NCI-H187 treated with DMSO at 0.1 percent for 48 hours (cell line): ENCODE results near the gene COL26A1.
"Not testable (repeated sequence)": the region's sequence is repeated elsewhere in the genome, so short reads cannot be mapped to it uniquely, and the experiment has no call there.

Experiments used
- DNase-seq: peaks from one replicate; lab custom pipeline; 2025; lab: John Stamatoyannopoulos, UW

Gene COL26A1

GRCh38 chr7:101402835-101403234 lies 40.2 kb downstream of the COL26A1 start:
- no peak for DNase-seq

DNA sequence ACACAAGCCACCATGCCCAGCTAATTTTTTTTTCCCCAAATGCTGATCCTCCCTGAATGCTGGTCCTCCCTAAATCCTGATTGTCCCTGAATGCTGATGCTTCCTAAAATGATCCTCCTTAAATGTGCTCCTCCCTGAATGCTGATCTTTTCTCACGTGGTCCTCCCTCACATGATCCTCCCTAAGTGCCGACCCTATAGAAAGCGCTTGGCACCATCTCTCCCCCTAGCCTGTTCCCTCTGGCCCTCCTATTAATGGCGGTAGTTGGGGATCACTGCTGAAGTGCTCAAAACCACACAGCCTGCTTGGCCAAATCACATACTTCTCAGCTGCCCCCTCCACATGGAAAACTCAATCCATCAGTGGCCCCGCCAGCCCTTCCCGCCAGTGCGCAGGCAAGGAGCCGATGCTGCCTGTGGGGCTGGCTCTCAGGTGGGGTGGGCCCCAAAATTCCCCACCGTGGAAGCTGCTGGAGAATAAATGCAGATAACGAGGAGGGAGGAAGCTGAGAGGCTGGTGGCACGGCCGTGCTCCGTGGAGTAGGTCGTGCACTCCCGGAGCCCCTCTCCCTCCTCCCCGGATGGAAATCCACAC lies 42.9 kb downstream of the COL26A1 start:
- DNase-seq, result no peak

GRCh38 chr7:101410743-101411507 lies 48.2 kb downstream of the COL26A1 start:
- DNase-seq, result no peak

GRCh38 chr7:101411508-101411874 lies 48.8 kb downstream of the COL26A1 start:
- no peak for DNase-seq

GRCh38 chr7:101412976-101413375 lies 50.3 kb downstream of the COL26A1 start:
- no peak for DNase-seq

DNA sequence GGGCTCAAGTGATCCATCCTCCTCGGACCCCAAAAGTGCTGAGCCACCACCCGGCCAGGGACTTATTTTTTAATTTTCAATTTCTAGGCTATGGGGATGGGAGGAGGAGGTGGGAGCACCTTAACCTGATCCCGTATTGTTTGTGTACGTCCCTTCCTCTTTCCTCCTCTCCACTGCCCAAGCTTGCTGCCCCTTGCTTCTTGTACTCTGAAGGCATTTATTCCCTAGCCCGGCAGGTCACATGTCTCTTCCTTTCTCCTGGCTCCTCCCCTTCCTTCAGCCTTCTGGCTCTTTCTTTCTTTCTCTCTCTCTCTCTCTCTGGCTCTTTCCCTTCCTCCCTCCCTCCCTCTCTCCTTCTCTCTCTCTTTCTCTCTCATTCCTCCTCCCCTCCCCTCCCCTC lies 56.0 kb downstream of the COL26A1 start:
- DNase-seq, result no peak

DNA sequence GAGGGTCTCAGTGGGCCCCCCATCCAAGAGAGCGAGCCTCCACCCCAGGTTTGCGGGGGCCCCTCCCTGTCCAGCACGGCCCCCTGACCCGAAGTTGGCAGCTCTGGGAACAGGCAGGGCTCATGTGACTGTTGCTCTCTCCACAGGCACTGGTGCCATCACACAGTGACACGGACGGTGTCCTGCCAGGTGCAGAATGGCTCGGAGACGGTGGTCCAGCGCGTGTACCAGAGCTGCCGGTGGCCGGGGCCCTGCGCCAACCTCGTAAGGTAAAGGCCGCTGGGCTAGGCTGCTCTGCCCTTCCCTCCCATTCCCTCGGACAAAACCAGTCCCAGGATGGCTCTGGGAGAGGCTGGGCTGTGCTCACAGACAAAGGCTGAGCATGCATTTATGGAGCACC lies 57.2 kb downstream of the COL26A1 start:
- no peak for DNase-seq

DNA sequence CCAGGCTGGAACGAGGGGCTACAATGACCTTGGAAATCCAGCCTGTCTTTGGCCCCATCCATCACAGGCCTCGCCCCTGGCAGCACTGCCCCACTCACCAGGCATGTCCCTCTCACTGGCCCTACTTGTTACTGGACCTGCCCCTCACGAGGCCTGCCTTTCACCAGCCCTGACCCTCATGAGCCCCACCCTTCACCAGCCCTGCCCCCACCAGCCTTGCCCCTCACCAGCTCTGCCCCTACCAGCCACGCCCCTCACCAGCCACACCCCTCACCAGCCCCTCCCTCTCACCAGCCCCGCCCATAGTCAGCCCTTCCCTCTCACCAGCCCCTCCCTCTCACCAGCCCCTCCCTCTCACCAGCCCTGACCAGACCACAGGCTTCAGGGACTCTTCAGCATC lies 57.8 kb downstream of the COL26A1 start:
- DNase-seq, result no peak

DNA sequence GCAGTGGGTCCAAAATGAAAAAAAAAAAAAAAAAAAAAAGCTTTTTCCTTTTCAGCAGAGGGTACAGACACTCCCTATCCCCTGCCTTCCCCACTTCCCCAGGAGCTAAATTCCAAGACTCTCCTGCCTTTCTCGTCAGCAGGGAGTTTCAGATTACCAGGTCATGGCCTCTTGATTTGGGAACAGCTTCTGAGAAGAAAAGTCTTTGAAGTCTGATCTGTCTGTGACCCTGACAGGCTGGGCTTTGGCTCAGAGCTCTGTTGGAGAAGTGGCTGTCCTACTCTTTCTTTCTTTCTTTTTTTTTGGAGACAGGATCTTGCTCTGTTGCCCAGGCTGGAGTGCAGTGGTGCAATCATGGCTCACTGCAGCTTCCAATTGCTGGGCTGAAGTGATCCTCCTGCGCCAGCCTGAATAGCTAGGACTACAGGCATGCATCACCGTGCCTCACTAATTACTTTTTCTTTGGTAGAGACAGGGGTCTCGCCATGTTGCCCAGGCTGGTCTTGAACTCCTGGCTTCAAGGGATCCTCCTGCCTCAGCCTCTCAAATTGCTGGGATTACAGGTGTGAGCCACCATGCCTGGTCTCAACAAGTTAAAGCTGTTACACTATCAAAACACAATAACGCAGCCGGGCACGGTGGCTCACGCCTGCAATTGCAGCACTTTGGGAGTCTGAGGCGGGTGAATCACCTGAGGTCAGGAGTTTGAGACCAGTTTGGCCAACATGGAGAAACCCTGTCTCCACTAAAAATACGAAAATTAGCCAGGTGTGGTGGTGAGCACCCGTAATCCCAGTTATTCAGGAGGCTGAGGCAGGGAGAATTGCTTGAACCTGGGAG lies 59.9 kb downstream of the COL26A1 start:
- no peak for DNase-seq

DNA sequence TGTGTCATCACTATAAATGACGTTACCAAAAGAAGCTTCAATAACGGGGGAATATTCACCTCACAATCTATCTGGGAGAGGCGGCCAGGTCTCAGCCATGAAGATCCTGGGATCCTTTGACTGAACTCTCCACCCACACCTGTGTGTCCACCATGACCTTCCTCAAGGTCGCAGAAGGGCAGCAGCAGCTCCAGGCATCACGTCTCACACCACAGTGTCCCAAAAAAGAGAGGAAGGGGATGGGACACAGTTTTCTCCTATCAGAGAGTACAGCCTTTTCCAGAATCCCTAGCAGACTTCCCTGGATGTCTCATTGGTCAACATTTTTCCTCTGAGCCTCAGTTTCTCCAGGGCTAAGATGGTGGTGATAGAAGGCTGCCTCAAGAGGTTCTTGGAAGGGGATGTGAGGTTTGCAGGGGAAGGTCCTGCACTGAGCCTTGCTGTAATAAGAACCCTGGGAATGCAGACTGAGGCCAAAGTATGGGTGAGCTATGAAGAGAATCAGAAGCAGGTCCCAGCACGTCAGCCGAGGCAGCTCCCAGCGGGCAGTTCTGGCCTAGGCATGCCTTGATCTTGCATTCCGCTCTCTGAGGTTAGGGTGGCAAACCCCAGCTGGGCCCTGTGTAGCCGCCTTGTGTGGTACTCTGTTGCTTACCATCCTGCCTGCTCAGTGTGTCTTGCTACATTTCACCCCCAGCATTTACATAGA lies 63.8 kb downstream of the COL26A1 start:
- DNase-seq, result no peak

DNA sequence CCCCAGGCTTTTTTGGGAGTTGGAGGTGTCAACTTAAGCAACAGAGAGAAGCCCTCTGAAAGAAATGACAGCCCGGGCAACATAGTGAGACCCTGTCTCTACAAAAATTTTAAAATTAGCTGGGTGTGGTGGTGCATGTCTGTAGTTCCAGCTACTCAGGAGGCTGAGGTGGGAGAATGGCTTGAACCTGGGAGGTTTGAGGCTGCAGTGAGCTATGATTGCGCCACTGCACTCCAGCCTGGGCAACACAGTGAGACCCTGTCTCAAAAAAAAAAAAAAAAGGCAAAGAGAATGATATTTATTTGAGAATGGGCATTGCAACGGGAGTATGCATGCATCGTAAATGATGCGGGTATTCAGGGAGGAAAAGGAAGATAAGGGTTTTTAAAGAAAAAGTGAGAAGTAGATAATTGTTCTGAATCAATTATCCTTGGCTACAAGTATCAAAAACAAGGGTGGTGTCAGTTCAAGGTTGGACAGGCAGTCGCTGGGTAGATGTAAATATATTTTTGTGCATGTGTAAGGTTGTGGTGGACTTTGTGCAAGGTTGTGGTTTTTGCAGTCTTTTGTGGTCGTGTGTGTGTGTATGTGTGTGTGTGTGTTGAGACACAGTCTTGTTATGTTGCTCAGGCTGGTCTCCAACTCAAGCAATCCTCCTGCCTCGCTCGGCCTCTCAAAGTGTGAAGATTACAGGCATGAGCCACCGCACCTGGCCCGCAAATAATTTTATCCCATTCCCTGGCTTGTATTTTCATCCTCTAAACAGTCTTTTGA lies 65.6 kb downstream of the COL26A1 start:
- DNase-seq, result no peak

GRCh38 chr7:101432316-101432715 lies 69.6 kb downstream of the COL26A1 start:
- DNase-seq, result no peak

- no peak for DNase-seq
These were observed 71.0 kb downstream of the COL26A1 start for GRCh38 chr7:101433688-101434087.

DNA sequence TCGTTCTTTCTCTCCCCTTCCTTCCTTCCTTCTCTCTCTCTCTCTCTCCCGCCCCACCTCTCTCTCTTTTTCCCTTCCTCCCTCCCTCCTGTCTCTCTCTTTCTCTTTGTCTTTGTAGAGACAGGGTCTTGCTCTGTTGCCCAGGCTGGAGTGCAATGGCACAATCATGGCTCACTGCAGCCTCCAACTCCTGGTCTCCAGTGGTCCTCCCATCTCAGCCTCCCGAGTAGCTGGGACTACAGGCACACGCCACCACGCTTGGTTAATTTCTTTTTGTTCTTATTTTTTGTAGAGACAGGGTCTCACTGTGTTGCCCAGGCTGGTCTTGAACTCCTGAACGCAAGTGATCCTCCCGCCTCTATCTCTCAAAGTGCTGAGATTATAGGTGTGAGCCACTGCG lies 71.5 kb downstream of the COL26A1 start:
- not testable (repeated sequence) for DNase-seq

DNA sequence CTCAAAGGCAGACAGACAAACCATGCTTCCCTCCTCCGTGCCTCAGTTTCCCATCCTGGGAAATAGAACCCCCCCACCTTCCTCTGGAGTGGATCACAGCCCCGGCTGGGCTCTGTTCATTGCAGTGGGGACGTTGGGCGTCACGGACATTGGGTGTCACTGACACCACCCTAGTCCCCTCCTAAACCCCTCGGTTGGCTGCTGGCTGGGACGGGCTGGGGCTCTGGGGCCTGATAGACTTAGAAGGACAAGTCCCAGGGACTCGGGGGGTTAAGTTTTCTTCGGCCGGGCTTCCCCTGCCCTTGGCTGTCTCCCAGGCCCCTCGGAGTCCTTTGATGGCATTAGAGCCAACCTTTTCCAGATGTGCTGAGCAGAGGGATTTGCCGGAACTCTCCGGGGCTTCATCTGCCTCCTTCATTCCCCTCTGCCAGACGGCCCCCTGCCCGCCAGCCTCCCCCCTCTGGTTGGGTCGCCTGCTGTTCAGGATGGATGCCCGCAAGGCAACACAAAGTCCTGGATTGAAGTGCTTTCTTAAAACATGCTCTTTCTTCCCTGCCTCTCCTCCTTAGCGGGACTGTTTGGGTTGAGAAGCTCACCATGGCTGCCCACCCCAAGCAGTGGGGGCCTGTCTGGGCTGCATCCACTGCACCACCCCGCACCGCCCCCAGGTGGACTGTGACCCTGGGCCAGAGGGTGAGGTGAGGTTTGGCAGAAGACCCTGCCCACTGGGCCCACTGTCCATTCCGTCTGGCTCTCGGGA lies 73.0 kb downstream of the COL26A1 start:
- DNase-seq, result no peak

DNA sequence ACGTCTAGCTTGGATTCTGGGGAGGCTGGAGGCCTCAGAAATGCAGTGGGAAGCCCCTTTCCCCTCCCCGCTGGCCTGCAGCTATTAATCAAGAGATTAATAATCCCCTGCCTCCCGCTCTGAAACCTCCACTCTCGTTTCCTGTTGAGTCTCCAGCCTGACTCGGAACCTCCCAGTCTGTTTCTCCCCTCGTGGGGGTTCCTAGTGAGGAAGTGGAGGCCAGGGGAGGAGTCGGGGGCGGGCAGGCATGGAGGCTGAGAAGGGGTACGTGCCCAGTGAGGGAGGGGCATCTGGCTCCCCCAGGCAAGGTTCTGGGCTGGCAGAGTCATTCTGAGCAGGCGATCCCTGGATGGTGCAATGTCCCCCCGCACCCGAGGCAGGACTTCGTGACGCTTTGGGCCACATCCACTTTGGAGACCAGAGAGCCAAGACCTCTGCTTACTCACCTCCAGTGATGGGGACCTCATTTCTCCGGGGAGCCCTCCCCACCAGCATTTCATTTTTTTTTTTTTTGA lies 73.6 kb downstream of the COL26A1 start:
- DNase-seq, result no peak

DNA sequence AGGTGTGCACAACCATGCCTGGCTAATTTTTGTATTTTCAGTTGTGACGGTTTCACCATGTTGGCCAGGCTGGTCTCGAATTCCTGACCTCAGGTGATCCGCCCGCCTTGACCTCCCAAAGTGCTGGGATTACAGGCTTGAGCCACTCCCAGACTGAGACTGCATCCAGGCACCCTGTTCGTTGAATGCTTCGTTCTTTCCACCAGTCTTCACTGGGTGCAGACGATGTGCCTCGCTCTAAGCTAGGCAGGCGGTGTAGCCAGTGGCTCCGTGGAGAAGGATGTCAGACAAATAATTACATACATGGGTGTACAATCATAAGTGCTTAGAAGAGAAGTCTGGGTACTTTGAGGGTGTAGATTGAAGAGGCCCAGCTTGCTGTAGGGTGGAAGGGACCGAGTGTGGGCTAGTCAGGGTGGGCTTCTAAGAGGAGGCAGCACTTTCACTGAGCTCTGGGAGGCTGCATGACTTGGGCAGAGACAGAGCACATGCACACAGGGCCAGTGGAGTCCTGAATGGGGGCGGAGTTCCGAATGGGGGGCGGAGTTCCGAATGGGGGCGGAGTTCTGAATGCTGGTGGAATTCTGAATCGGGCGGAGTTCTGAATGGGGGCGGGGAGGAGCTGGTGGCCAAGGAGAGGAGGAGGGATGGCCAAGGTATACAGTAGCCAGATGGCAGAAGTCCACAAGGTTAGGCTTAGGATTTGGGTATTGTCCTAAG lies 74.3 kb downstream of the COL26A1 start:
- no peak for DNase-seq

DNA sequence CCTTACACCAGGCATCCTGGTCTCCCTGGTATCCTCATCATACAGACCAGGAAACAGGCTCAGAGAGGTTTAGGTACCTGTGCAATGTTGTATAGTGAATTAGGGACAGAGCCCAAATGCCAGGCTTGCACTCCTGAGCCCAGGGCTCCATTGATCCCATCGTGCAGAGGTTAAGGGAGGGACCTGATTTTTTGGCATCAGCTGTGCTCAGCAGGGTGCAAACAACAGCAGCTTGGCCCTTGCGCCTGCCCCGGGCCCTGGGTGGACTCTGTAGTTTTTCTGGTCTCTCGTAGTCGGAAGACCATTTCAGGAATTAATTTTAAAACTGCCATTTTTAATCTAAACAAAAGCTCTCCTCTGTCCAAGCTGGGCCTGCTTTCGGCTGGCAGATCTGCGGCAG lies 79.2 kb downstream of the COL26A1 start:
- no peak for DNase-seq

GRCh38 chr7:101442426-101443070 lies 79.9 kb downstream of the COL26A1 start:
- DNase-seq, result no peak
